HEK293T (cell line): Measurements from ENCODE around the gene ERN1.

ENCODE experiments used
- BHLHE40 ChIP-seq: fragments of 450-650 bp; IDR thresholded peaks from 2 replicates; pipeline ENCODE4 v1.6.1; 2016; ENCODE audit warnings: mild to moderate bottlenecking, moderate library complexity, borderline replicate concordance
- CTBP1 ChIP-seq: fragments of 450-650 bp; IDR thresholded peaks from 2 replicates; pipeline ENCODE4 v1.6.1; 2016; ENCODE audit warnings: borderline replicate concordance
- FOXA1 ChIP-seq: fragments of 450-650 bp; IDR thresholded peaks from 2 replicates; pipeline ENCODE4 v1.6.1; 2016; ENCODE audit warnings: mild to moderate bottlenecking
- FOXK2 ChIP-seq: fragments of 450-650 bp; IDR thresholded peaks from 2 replicates; pipeline ENCODE4 v1.6.1; 2016; ENCODE audit warnings: mild to moderate bottlenecking
- FOXM1 ChIP-seq: fragments of 450-650 bp; IDR thresholded peaks from 2 replicates; pipeline ENCODE4 v1.6.1; 2017; ENCODE audit warnings: mild to moderate bottlenecking, borderline replicate concordance
- L3MBTL2 ChIP-seq: fragments of 450-650 bp; conservative IDR thresholded peaks from 2 replicates; pipeline ENCODE4 v1.6.1; 2016; ENCODE audit warnings: mild to moderate bottlenecking
- NFRKB ChIP-seq: fragments of 450-650 bp; IDR thresholded peaks from 2 replicates; pipeline ENCODE4 v1.6.1; 2016; ENCODE audit warnings: mild to moderate bottlenecking, moderate library complexity
- PKNOX1 ChIP-seq: fragments of 450-650 bp; IDR thresholded peaks from 2 replicates; pipeline ENCODE4 v1.6.1; 2016
- SP1 ChIP-seq: fragments of 450-650 bp; IDR thresholded peaks from 2 replicates; pipeline ENCODE4 v1.6.1; 2017
- SUZ12 ChIP-seq: fragments of 450-650 bp; IDR thresholded peaks from 2 replicates; pipeline ENCODE4 v1.6.1; 2016; ENCODE audit warnings: mild to moderate bottlenecking
- ZNF384 ChIP-seq: fragments of 450-650 bp; IDR thresholded peaks from 2 replicates; pipeline ENCODE4 v1.6.1; 2016

- TF ChIP-seq L3MBTL2 (no peak), CTBP1 (no peak), SUZ12 (no peak), FOXM1 (no peak), ZNF384 (no peak), BHLHE40 (no peak), PKNOX1 (no peak), SP1 (no peak), FOXK2 (no peak), FOXA1 (no peak), NFRKB (no peak)
Observed at GRCh38 chr17:63989622-63990345, 140.2 kb downstream of the ERN1 start.
